IPS DF 6.9 (cell line): ENCODE data around the gene IST1.

Experiments used
- DNase-seq: peaks from one replicate; pipeline ENCODE4 v3.0.0-alpha.2; 2013; ENCODE audit warnings: low read depth, low spot score
- H3K27ac ChIP-seq: one replicate; pipeline ENCODE4 v1.5.1; 2013; ENCODE audit warnings: low read length, control low read depth
- H3K27me3 ChIP-seq: 2 replicates; pipeline ENCODE4 v1.6.1; 2013; ENCODE audit warnings: mild to moderate bottlenecking, low read length; ENCODE audit not compliant: control insufficient read depth, insufficient read depth
- H3K36me3 ChIP-seq: 2 replicates; pipeline ENCODE4 v1.6.1; 2013; ENCODE audit warnings: low read length; ENCODE audit not compliant: control insufficient read depth, insufficient read depth
- H3K4me1 ChIP-seq: 2 replicates; pipeline ENCODE4 v1.6.1; 2013; ENCODE audit warnings: low read length; ENCODE audit not compliant: control insufficient read depth, insufficient read depth
- H3K4me3 ChIP-seq: 2 replicates; pipeline ENCODE4 v1.5.1; 2013; ENCODE audit warnings: mild to moderate bottlenecking, low read length
- H3K9me3 ChIP-seq: 2 replicates; pipeline ENCODE4 v1.6.1; 2013; ENCODE audit warnings: low read length, inconsistent platforms; ENCODE audit not compliant: control insufficient read depth, insufficient read depth
- WGBS: extraction: QIAGEN DNeasy Blood & Tissue Kit; methylation state at CpG from one replicate; pipeline ENCODE4 v1.1.7; 2013; ENCODE audit warnings: mixed read lengths, missing lambda C conversion rate; ENCODE audit not compliant: insufficient read length, insufficient coverage; 5-methylcytosine and 5-hydroxymethylcytosine counted together

IST1 gene

GRCh38 chr16:71894921-71895678, at the start of gene IST1:
Gene IST1, plus strand, starts transcription at chr16:71895531. Its CDS starts 20,110 bp downstream, at chr16:71915641.
- Histone ChIP-seq H3K27ac (peak within 1 kb of the TSS; percentile 44), H3K4me1 (peaks cover 2% of the 10 kb centered on the region; the same call in 1 of the 2 replicates), H3K36me3 (no peaks in the 10 kb centered on the region), H3K27me3 (no peaks in the 10 kb centered on the region), H3K9me3 (no peaks in the 10 kb centered on the region), H3K4me3 (peak within 1 kb of the TSS; percentile 68)
- DNase-seq: peak; percentile 90
- WGBS: no CpG with 5 or more reads among the region's 67 CpGs

- no CpG with 5 or more reads among the region's 62 CpGs for WGBS
- Histone ChIP-seq H3K27ac (no peak within 1 kb of the TSS), H3K27me3 (no peaks in the 10 kb centered on the region), H3K4me1 (no peaks in the 10 kb centered on the region), H3K4me3 (peak within 1 kb of the TSS; percentile 97), H3K9me3 (no peaks in the 10 kb centered on the region), H3K36me3 (peaks cover 12% of the 10 kb centered on the region)
- DNase-seq: peak; percentile 48
These were observed 49.5 kb upstream of the IST1 start, which contains the start of gene ATXN1L for GRCh38 chr16:71845639-71846430. Gene ATXN1L, plus strand, starts transcription at chr16:71845976. Its CDS starts 3,765 bp downstream, at chr16:71849741.

- no peaks in the 10 kb centered on the region for H3K27me3 ChIP-seq
- H3K27ac ChIP-seq: no peak overlapping the region
- peaks cover 18% of the 10 kb centered on the region for H3K36me3 ChIP-seq
- no peak for DNase-seq
- peak overlapping the region; percentile 97 for H3K4me3 ChIP-seq
- WGBS: no CpG with 5 or more reads among the region's 20 CpGs
- no peaks in the 10 kb centered on the region for H3K4me1 ChIP-seq
- H3K9me3 ChIP-seq: no peaks in the 10 kb centered on the region
These were observed 48.9 kb upstream of the IST1 start for GRCh38 chr16:71846431-71846830.

- Histone ChIP-seq H3K27ac (no peak overlapping the region), H3K4me3 (no peak overlapping the region; the same call in 1 of the 2 replicates), H3K4me1 (no peaks in the 10 kb centered on the region), H3K9me3 (no peaks in the 10 kb centered on the region), H3K36me3 (peaks cover 18% of the 10 kb centered on the region), H3K27me3 (no peaks in the 10 kb centered on the region)
- DNase-seq: no peak
- no CpG with 5 or more reads among the region's 3 CpGs for WGBS
These were observed 48.2 kb upstream of the IST1 start for GRCh38 chr16:71847096-71847495.

GRCh38 chr16:71848622-71849021, 46.7 kb upstream of the IST1 start:
- Histone ChIP-seq H3K9me3 (no peaks in the 10 kb centered on the region), H3K36me3 (peaks cover 18% of the 10 kb centered on the region)

GRCh38 chr16:71851746-71852145, 43.6 kb upstream of the IST1 start:
- Histone ChIP-seq H3K27ac (no peak overlapping the region), H3K36me3 (peaks cover 18% of the 10 kb centered on the region)
- WGBS: no CpG with 5 or more reads among the region's 8 CpGs

More at GRCh38 chr16:71848622-71849021, 46.7 kb upstream of the IST1 start:
- WGBS: no CpG with 5 or more reads among the region's 6 CpGs
- Histone ChIP-seq H3K4me1 (no peaks in the 10 kb centered on the region), H3K27ac (no peak overlapping the region), H3K27me3 (no peaks in the 10 kb centered on the region), H3K4me3 (no peak overlapping the region)
- no peak for DNase-seq

GRCh38 chr16:71852158-71852557, 43.2 kb upstream of the IST1 start:
- no peak for DNase-seq
- H3K27ac ChIP-seq: no peak overlapping the region
- no peak overlapping the region for H3K4me3 ChIP-seq
- no peaks in the 10 kb centered on the region for H3K9me3 ChIP-seq
- no CpG with 5 or more reads among the region's 3 CpGs for WGBS
- H3K27me3 ChIP-seq: no peaks in the 10 kb centered on the region
- H3K36me3 ChIP-seq: peaks cover 18% of the 10 kb centered on the region
- H3K4me1 ChIP-seq: no peaks in the 10 kb centered on the region

More at GRCh38 chr16:71851746-71852145, 43.6 kb upstream of the IST1 start:
- Histone ChIP-seq H3K9me3 (no peaks in the 10 kb centered on the region), H3K27me3 (no peaks in the 10 kb centered on the region), H3K4me3 (no peak overlapping the region), H3K4me1 (no peaks in the 10 kb centered on the region)
- no peak for DNase-seq

GRCh38 chr16:71852561-71852960, 42.8 kb upstream of the IST1 start:
- no peak for DNase-seq
- H3K27ac ChIP-seq: no peak overlapping the region
- H3K4me1 ChIP-seq: no peaks in the 10 kb centered on the region
- WGBS: no CpG with 5 or more reads among the region's 4 CpGs
- H3K9me3 ChIP-seq: no peaks in the 10 kb centered on the region
- H3K4me3 ChIP-seq: no peak overlapping the region
- H3K36me3 ChIP-seq: peaks cover 18% of the 10 kb centered on the region
- no peaks in the 10 kb centered on the region for H3K27me3 ChIP-seq

GRCh38 chr16:71853413-71853812, 41.9 kb upstream of the IST1 start:
- Histone ChIP-seq H3K27me3 (no peaks in the 10 kb centered on the region), H3K4me3 (no peak overlapping the region), H3K36me3 (peaks cover 18% of the 10 kb centered on the region), H3K27ac (no peak overlapping the region), H3K9me3 (no peaks in the 10 kb centered on the region), H3K4me1 (no peaks in the 10 kb centered on the region)
- no CpG with 5 or more reads among the region's 4 CpGs for WGBS
- DNase-seq: no peak

- Histone ChIP-seq H3K4me3 (no peak overlapping the region), H3K4me1 (no peaks in the 10 kb centered on the region), H3K36me3 (peaks cover 18% of the 10 kb centered on the region), H3K9me3 (no peaks in the 10 kb centered on the region), H3K27ac (no peak overlapping the region), H3K27me3 (no peaks in the 10 kb centered on the region)
- DNase-seq: no peak
- no CpG with 5 or more reads among the region's 4 CpGs for WGBS
These were observed 40.9 kb upstream of the IST1 start for GRCh38 chr16:71854369-71854948.
